HFFc6 (cell line): ENCODE measurements around the gene SLC13A5. TPM values are rescaled to one million over a fixed set of nuclear protein-coding genes. Genes with fewer than 3 reads are reported as not detected.
A peak's percentile ranks its signal among the peaks of the same experiment; 100 is the strongest.
"Not testable (repeated sequence)": the region's sequence is repeated elsewhere in the genome, so short reads cannot be mapped to it uniquely, and the experiment has no call there.

Experiments
- DNase-seq: peaks from one replicate; pipeline ENCODE4 v3.0.0-alpha.2; 2018
- H3K27ac Mint-ChIP-seq: 2 replicates; pipeline ENCODE4 v1.8.0; 2020; ENCODE audit warnings: mild to moderate bottlenecking, mixed read lengths
- H3K27me3 Mint-ChIP-seq: 2 replicates; pipeline ENCODE4 v1.8.0; 2021; ENCODE audit warnings: mild to moderate bottlenecking, moderate library complexity, mixed read lengths; ENCODE audit not compliant: insufficient read depth
- H3K36me3 Mint-ChIP-seq: 2 replicates; pipeline ENCODE4 v1.8.0; 2021; ENCODE audit warnings: low read depth, mixed read lengths
- H3K4me1 Mint-ChIP-seq: 2 replicates; pipeline ENCODE4 v1.8.0; 2020; ENCODE audit warnings: low read depth, mixed read lengths
- H3K4me3 Mint-ChIP-seq: 2 replicates; pipeline ENCODE4 v1.8.0; 2020; ENCODE audit warnings: mild to moderate bottlenecking, moderate library complexity, mixed read lengths
- H3K9me3 Mint-ChIP-seq: 2 replicates; pipeline ENCODE4 v1.8.0; 2020; ENCODE audit warnings: mild to moderate bottlenecking, mixed read lengths
- total RNA-seq, 6 experiments: library from RNA; stranded (reverse); fragmentation: NEBNext Ultra II Directional; extraction: Animal tissue kit (Norgen Biotek cat#: 25700); gene quantifications; 2 replicates in 1 of 6; 3 replicates in 5 of 6; pipeline ENCODE4 v1.2.3, GENCODE V29; 2021
- TF ChIP-seq, protein P1 (sequence below): fragments of 200-600 bp; sonication (generic); IDR thresholded peaks from 2 replicates; pipeline ENCODE4 v1.5.0; 2021; ENCODE audit warnings: antibody characterized with exemption, mild to moderate bottlenecking

The SLC13A5 gene
- total RNA-seq, 6 experiments from 2014 or later, result not detected

DNA sequence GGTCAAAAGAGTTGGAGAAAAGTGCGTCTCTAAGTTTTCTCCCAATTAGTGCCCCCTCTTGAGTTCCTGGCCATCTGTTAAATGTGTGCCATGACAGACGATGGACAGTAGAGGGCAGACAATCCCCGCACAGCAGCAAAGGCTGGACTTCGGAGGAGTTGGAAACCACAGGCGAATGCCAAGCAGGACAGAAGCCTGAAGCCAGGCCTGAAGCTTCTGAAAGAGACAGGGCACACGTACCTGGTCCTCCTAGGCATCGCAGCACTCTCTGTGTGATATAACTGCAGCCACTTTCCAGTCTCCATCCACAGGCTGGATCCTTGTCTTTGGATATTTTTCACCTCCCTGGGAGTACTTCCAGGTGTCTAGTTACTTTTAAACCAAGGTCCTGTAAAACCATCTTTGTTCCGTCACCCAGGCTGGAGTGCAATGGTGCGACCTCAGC is 47.1 kb downstream of the SLC13A5 start:
- H3K4me3 Mint-ChIP-seq, result no peak overlapping the region
- peak; percentile 67 for DNase-seq
- H3K36me3 Mint-ChIP-seq, result no peaks in the 10 kb centered on the region
- H3K27me3 Mint-ChIP-seq, result peaks cover 16% of the 10 kb centered on the region
- TF ChIP-seq, protein P1, sequence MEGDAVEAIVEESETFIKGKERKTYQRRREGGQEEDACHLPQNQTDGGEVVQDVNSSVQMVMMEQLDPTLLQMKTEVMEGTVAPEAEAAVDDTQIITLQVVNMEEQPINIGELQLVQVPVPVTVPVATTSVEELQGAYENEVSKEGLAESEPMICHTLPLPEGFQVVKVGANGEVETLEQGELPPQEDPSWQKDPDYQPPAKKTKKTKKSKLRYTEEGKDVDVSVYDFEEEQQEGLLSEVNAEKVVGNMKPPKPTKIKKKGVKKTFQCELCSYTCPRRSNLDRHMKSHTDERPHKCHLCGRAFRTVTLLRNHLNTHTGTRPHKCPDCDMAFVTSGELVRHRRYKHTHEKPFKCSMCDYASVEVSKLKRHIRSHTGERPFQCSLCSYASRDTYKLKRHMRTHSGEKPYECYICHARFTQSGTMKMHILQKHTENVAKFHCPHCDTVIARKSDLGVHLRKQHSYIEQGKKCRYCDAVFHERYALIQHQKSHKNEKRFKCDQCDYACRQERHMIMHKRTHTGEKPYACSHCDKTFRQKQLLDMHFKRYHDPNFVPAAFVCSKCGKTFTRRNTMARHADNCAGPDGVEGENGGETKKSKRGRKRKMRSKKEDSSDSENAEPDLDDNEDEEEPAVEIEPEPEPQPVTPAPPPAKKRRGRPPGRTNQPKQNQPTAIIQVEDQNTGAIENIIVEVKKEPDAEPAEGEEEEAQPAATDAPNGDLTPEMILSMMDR, result peak; percentile 93
- no peak overlapping the region for H3K27ac Mint-ChIP-seq
- H3K9me3 Mint-ChIP-seq, result no peaks in the 10 kb centered on the region
- H3K4me1 Mint-ChIP-seq, result no peaks in the 10 kb centered on the region; the same call in none of the 2 replicates

DNA sequence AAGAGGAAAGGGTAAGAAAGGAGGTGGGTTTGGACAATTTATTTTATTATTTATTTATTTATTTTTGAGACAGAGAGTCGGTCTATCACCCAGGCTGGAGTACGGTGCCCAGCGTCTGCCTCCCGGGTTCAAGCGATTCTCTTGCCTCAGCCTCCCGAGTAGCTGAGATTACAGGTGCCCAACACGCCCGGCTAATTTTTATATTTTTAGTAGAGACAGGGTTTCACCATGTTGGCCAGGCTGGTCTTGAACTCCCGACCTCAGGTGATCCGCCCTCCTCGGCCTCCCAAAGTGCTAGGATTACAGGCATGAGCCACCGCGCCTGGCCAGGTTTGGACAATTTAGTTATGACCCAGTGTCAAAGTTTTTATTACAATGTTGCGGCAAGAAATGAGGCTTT is 50.0 kb downstream of the SLC13A5 start:
- not testable (repeated sequence) for H3K4me1 Mint-ChIP-seq, H3K4me3 Mint-ChIP-seq, H3K27ac Mint-ChIP-seq, DNase-seq, H3K36me3 Mint-ChIP-seq, H3K9me3 Mint-ChIP-seq
- H3K27me3 Mint-ChIP-seq, result peaks cover 24% of the 10 kb centered on the region

DNA sequence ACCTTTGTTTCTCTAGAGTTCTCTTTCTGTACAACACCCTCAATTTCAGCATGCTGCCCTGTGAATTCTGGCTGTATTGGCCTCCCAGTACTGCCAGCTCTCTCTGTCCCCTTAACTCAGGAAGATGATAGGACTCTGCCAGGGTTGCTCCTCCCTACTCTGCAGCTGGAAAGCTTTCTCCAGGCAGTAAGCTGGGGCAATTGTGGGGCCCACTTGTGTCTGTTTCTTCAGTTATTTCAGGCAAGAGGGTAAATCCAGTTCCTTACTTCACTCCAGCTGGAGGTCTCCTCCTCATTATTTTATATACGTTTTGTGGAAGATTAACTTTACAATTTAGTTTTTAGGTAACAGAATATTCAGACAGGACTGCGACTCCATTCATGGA is 51.7 kb downstream of the SLC13A5 start:
- Mint-ChIP-seq H3K4me1 (no peaks in the 10 kb centered on the region; the same call in 1 of the 2 replicates), H3K27me3 (peaks cover 28% of the 10 kb centered on the region), H3K4me3 (no peak overlapping the region), H3K36me3 (no peaks in the 10 kb centered on the region), H3K27ac (no peak overlapping the region), H3K9me3 (no peaks in the 10 kb centered on the region)
- no peak for DNase-seq
- TF ChIP-seq, protein P1, result no peak

DNA sequence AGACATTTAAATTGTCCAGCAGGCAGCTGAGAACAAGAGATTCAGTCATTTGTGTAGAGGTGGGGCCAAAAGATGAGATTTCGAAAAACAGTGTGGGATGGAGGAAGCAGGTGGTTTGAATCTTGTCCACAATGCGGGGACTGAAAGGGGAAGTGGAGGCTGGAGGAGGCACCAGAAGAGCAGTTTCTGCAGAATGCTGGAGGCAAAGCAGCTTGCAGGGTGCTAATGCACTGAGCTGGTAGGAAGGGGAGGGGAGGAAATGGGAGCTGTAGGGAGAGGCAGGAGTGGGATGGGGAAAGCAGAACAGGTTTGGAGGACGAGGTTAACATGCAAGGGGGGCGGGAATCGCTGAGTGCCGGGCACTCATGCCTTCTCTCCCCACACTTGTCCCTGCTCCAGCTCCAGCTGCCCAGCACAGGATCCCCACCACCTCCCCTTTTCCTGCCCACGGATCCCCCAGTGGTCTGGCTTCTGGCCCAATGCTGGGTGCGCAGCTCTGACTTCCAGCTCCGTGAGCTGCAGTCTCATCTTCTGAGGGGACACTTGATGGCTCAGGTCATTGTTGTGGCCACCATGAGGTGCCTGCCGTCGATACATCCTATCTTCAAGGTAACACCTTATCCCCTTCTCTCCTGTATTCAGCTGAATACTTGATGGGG is 52.2 kb downstream of the SLC13A5 start:
- no peak overlapping the region for H3K27ac Mint-ChIP-seq
- DNase-seq, result no peak
- H3K9me3 Mint-ChIP-seq, result no peaks in the 10 kb centered on the region
- peaks cover 32% of the 10 kb centered on the region for H3K27me3 Mint-ChIP-seq
- peaks cover 5% of the 10 kb centered on the region; the same call in 1 of the 2 replicates for H3K4me1 Mint-ChIP-seq
- TF ChIP-seq, protein P1, result no peak
- H3K4me3 Mint-ChIP-seq, result no peak overlapping the region
- H3K36me3 Mint-ChIP-seq, result no peaks in the 10 kb centered on the region

DNA sequence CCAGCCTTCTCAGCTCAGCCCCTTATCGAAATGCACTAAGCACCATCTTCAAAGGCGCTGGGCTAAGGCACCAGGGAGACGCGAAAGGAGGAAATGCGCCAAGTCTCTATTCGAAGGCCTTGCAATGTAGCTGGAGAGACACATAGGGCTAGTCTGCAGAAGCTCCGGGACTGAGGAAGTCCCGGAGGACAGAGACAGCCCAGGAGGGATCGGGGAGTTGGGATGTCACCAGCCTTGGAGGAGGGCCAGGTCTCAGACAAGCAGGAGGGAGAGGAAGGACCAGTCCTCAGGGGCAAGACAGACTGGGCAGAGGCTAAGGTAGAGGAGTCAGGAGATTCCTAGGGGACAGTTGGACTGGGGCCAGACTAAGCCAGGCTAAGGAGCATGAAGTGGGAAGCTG is 53.1 kb downstream of the SLC13A5 start:
- no peak overlapping the region for H3K27ac Mint-ChIP-seq
- no peak for DNase-seq
- peaks cover 5% of the 10 kb centered on the region; the same call in 1 of the 2 replicates for H3K4me1 Mint-ChIP-seq
- TF ChIP-seq, protein P1, result no peak
- H3K9me3 Mint-ChIP-seq, result no peaks in the 10 kb centered on the region
- peaks cover 38% of the 10 kb centered on the region for H3K27me3 Mint-ChIP-seq
- H3K36me3 Mint-ChIP-seq, result no peaks in the 10 kb centered on the region
- H3K4me3 Mint-ChIP-seq, result no peak overlapping the region

DNA sequence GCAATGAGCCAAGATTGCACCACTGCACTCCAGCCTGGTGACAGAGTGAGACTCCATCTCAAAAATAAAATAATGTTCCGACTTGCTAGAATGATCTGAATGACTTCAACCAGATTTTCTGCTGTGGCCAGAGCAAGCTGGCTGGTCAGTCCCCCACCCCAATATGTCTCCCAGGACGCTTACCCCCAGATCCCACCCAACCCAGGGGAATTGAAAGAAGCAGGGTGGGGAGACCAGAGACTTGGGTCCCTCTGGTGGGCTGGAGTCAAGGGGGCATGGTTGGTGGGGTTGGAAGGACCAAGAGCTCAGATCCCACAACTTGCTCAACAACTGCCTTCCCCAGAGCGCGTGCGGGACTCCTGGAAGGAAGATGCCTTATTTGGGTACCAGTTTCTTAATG is 54.8 kb downstream of the SLC13A5 start:
- H3K4me1 Mint-ChIP-seq, DNase-seq: not testable (repeated sequence)

More for the DNA sequence above, 54.8 kb downstream of the SLC13A5 start:
- not testable (repeated sequence) for H3K36me3 Mint-ChIP-seq, H3K27ac Mint-ChIP-seq, H3K9me3 Mint-ChIP-seq, H3K4me3 Mint-ChIP-seq
- H3K27me3 Mint-ChIP-seq, result peaks cover 39% of the 10 kb centered on the region
